Loucy (cell line): ENCODE results near the gene OXA1L.
A peak's percentile ranks its signal among the peaks of the same experiment; 100 is the strongest.

ENCODE experiments used
- H2AFZ ChIP-seq: fragments of 200-600 bp; sonication (generic); 2 replicates; pipeline ENCODE4 v1.6.0; 2016; ENCODE audit warnings: antibody characterized with exemption, mild to moderate bottlenecking, low read length, moderate library complexity
- H3F3A ChIP-seq: fragments of 200-600 bp; 2 replicates; pipeline ENCODE4 v1.6.0; 2016; ENCODE audit warnings: antibody characterized with exemption, low read depth, mild to moderate bottlenecking
- H3K27me3 ChIP-seq: fragments of 200-600 bp; sonication (generic); 2 replicates; pipeline ENCODE4 v1.6.1; 2014; ENCODE audit warnings: low read length, mild to moderate bottlenecking; ENCODE audit not compliant: insufficient read depth, poor library complexity, severe bottlenecking
- H3K36me3 ChIP-seq: fragments of 200-600 bp; sonication (generic); 2 replicates; pipeline ENCODE4 v1.6.1; 2016; ENCODE audit warnings: low read length; ENCODE audit not compliant: insufficient read depth
- H3K4me1 ChIP-seq: fragments of 200-600 bp; sonication (generic); 2 replicates; pipeline ENCODE4 v1.5.1; 2014; ENCODE audit warnings: low read length, mild to moderate bottlenecking; ENCODE audit not compliant: insufficient read depth, poor library complexity, severe bottlenecking
- H3K4me2 ChIP-seq: fragments of 200-600 bp; sonication (generic); 2 replicates; pipeline ENCODE4 v1.6.0; 2014; ENCODE audit warnings: antibody characterized with exemption, low read length, low read depth, mild to moderate bottlenecking; ENCODE audit not compliant: poor library complexity, severe bottlenecking
- H3K4me3 ChIP-seq: fragments of 200-600 bp; sonication (generic); 2 replicates; pipeline ENCODE4 v1.5.1; 2014; ENCODE audit warnings: low read length, mild to moderate bottlenecking, mixed read lengths; ENCODE audit not compliant: poor library complexity, severe bottlenecking
- H3K79me2 ChIP-seq: fragments of 200-600 bp; sonication (generic); 2 replicates; pipeline ENCODE4 v1.6.1; 2014; ENCODE audit warnings: low read length; ENCODE audit not compliant: insufficient read depth
- H3K9ac ChIP-seq: fragments of 200-600 bp; sonication (generic); 2 replicates; pipeline ENCODE4 v1.6.0; 2014; ENCODE audit warnings: mild to moderate bottlenecking, low read depth, low read length, moderate library complexity; ENCODE audit not compliant: poor library complexity, severe bottlenecking
- H3K9me2 ChIP-seq: fragments of 200-600 bp; sonication (generic); replicated peaks from 2 replicates; pipeline ENCODE4 v1.6.1; 2016; ENCODE audit warnings: low read depth, low read length, mixed read lengths
- H3K9me3 ChIP-seq: fragments of 200-600 bp; sonication (generic); 2 replicates; pipeline ENCODE4 v1.6.1; 2014; ENCODE audit warnings: mild to moderate bottlenecking, antibody characterized with exemption, low read length, low read depth; ENCODE audit not compliant: insufficient read depth
- H4K20me1 ChIP-seq: fragments of 200-600 bp; sonication (generic); 2 replicates; pipeline ENCODE4 v1.6.0; 2014; ENCODE audit warnings: antibody characterized with exemption, low read length, mild to moderate bottlenecking; ENCODE audit not compliant: insufficient read depth, poor library complexity, severe bottlenecking
- EZH2phosphoT487 ChIP-seq: fragments of 200-600 bp; IDR thresholded peaks from 2 replicates; pipeline ENCODE4 v1.6.1; 2018; ENCODE audit warnings: antibody characterized with exemption, mild to moderate bottlenecking, moderate library complexity, borderline replicate concordance
- TF ChIP-seq, protein P1 (sequence below): fragments of 200-600 bp; sonication (generic); conservative IDR thresholded peaks from 2 replicates; pipeline ENCODE4 v1.5.1; 2014; ENCODE audit warnings: mild to moderate bottlenecking, antibody characterized with exemption, low read length

OXA1L gene

DNA sequence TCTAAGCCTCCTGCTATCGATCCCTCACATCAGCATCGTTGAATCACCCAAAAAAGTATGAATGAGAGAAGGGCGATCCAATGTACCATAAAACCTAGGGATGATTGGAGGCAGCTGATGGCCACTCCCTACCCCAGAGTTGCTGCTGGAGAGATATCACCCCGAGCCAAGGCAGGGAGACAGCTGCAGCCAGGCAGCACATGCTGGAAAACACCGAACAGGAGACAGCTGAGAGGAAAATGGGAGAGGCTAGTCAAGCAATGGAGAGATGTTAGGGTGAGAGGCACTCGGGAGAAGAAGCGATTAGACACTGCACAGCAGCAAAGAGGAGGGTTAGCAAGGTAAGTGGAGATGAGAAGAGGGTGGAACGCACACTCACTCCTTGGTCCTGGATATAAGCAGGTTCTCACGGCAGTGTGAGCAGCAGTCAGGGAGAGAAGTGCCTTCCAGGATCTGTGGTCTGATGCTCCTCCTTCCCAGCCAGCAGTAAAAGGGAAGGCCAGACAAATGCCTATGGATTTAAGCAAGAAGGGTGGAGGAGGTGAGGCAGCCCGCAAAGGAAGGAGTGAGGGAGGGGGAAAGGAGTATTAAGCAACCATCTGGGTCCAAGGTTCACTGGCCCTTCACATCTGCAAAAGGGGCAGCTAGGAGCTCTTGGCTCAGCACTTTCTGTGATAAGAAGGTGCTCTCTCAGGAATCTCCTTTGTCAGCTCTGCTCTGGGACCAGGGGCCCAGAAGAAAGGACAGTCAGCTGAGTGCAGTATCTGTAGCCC, 48.6 kb downstream of the OXA1L start, which contains the start of gene SLC7A7:
Gene SLC7A7, minus strand, starts transcription at position 495 of the 773 bp plus-strand sequence. CDS start 2,037 bp downstream, outside the sequence.
- Histone ChIP-seq H3K4me2 (no peak within 1 kb of the TSS), H3K9me2 (no peaks in the 10 kb centered on the region), H3K27me3 (no peaks in the 10 kb centered on the region), H3K36me3 (no peaks in the 10 kb centered on the region), H3K9ac (no peak within 1 kb of the TSS), H3K4me1 (peaks cover 9% of the 10 kb centered on the region), H4K20me1 (no peaks in the 10 kb centered on the region), H2AFZ (peak within 1 kb of the TSS; percentile 94), H3F3A (no peaks in the 10 kb centered on the region), H3K9me3 (no peaks in the 10 kb centered on the region), H3K4me3 (no peak within 1 kb of the TSS), H3K79me2 (no peaks in the 10 kb centered on the region)
- TF ChIP-seq, protein P1, sequence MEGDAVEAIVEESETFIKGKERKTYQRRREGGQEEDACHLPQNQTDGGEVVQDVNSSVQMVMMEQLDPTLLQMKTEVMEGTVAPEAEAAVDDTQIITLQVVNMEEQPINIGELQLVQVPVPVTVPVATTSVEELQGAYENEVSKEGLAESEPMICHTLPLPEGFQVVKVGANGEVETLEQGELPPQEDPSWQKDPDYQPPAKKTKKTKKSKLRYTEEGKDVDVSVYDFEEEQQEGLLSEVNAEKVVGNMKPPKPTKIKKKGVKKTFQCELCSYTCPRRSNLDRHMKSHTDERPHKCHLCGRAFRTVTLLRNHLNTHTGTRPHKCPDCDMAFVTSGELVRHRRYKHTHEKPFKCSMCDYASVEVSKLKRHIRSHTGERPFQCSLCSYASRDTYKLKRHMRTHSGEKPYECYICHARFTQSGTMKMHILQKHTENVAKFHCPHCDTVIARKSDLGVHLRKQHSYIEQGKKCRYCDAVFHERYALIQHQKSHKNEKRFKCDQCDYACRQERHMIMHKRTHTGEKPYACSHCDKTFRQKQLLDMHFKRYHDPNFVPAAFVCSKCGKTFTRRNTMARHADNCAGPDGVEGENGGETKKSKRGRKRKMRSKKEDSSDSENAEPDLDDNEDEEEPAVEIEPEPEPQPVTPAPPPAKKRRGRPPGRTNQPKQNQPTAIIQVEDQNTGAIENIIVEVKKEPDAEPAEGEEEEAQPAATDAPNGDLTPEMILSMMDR = no peak
- TF ChIP-seq EZH2phosphoT487 = no peak

DNA sequence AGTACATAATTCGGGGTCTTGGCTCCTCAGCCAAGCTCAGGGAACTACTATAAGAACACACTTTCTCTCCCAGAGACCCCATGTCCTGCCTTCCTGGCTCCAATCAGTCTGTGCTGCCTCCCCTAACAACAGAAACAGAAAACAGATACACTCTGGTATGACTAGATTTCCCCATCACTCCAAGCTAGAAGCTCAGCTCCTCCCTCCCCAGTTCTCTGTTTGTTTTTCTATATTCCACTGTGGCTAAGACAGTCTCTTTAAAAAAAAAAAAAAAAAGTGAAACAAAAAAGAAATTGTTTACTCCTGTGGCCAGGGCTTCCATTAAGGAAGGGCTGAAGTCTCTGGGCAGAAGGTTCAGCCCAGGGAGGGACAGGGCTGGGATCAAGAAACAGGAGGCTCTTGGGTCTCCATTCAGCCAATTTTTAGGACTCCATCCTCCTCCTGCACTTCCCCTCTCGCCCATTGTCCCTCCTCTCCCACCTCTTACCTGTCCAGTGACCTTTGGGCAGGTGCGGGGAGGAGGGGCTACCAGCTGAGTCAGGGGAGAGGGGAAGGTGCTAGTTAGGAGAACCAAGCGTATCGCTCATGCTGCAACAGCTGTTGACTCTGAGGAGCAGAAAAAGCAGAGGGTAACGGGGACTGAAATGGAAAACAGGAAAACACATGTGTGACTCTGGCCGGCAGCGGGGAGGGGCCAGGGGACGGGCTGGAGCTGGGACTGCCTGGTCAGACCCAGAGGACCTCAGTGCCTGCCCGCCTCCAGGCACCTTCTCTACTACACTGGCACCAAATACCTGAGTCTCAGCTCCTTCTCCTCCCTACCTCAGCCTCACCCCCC, 52.9 kb downstream of the OXA1L start:
- H3K4me3 ChIP-seq = no peak overlapping the region
- no peaks in the 10 kb centered on the region for H3K9me2 ChIP-seq
- no peak overlapping the region for H3K9ac ChIP-seq
- no peaks in the 10 kb centered on the region for H3K36me3 ChIP-seq
- TF ChIP-seq, protein P1 = no peak
- no peak for TF ChIP-seq EZH2phosphoT487
- H3K79me2 ChIP-seq = no peaks in the 10 kb centered on the region
- H3K4me1 ChIP-seq = peaks cover 19% of the 10 kb centered on the region
- H2AFZ ChIP-seq = 0 out of 2 replicates have a peak overlapping the region, but pooled peaks have one; percentile 57
- no peaks in the 10 kb centered on the region for H3K9me3 ChIP-seq
- H4K20me1 ChIP-seq = no peaks in the 10 kb centered on the region
- no peaks in the 10 kb centered on the region for H3F3A ChIP-seq
- H3K27me3 ChIP-seq = no peaks in the 10 kb centered on the region
- H3K4me2 ChIP-seq = no peak overlapping the region

DNA sequence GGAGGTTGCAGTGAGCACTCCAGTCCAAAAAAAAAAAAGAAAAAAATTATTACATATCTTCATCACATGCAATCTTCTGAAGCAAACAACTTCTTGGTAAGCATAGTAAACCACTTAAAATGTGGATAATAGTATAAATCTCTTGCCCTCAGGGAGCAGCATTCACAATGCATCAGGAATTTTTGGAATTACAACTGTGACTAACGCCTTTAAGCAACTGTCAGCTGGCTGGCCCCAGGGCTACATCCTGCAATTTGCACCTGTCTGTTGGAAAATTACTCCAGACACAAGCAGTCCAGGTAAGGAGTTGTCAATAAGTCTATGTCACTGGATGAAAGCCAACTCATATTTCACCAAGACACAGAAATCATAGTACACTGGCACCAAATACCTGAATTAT, 54.2 kb downstream of the OXA1L start:
- Histone ChIP-seq H3K36me3 (no peaks in the 10 kb centered on the region), H4K20me1 (no peaks in the 10 kb centered on the region), H3K9me2 (no peaks in the 10 kb centered on the region), H3K79me2 (no peaks in the 10 kb centered on the region), H3K9me3 (no peaks in the 10 kb centered on the region), H3K27me3 (no peaks in the 10 kb centered on the region), H3K4me1 (peaks cover 19% of the 10 kb centered on the region), H2AFZ (no peak overlapping the region), H3F3A (no peaks in the 10 kb centered on the region), H3K9ac (no peak overlapping the region), H3K4me2 (no peak overlapping the region), H3K4me3 (no peak overlapping the region)
- no peak for TF ChIP-seq EZH2phosphoT487
- TF ChIP-seq, protein P1 = no peak
